ENCODE data around the gene ZEB2. TPM values are rescaled to one million over a fixed set of nuclear protein-coding genes. Genes with fewer than 3 reads are reported as not detected.

ZEB2 gene
- total and polyA plus RNA-seq, 2 of the 8 experiments (the other 6 are each of a cell fraction or from before 2014, with no cell fraction given), result 0.38 TPM; not detected in 1

GRCh38 chr2:144516981-144517865 is 2.7 kb downstream of the ZEB2 start (continued):
- TF ChIP-seq SUZ12 (IDR thresholded peaks at IDR 0.05; ENCODE audit: low read length), result peak; percentile 71
- no peak for TF ChIP-seq JUND (IDR thresholded peaks at IDR 0.05; ENCODE audit: low read length)
- TF ChIP-seq SRF (IDR thresholded peaks at IDR 0.05; ENCODE audit: low read depth, low read length), result no peak
- no peak for TF ChIP-seq RXRA (IDR thresholded peaks at IDR 0.05; ENCODE audit: insufficient read depth, low read depth, low read length)
- no peak for TF ChIP-seq TAF1 (IDR thresholded peaks at IDR 0.05; ENCODE audit: low read depth, low read length)
- TF ChIP-seq RNF2 (IDR thresholded peaks at IDR 0.05; ENCODE audit: borderline replicate concordance, low read depth, low read length, missing control alignments, poor library complexity, severe bottlenecking), result peak; percentile 53
- no peak for TF ChIP-seq RFX5 (IDR thresholded peaks at IDR 0.05; ENCODE audit: borderline replicate concordance, low read depth, low read length)
- TF ChIP-seq BACH1 (IDR thresholded peaks at IDR 0.05; ENCODE audit: low read length), result no peak
- no peak for TF ChIP-seq MAFK (IDR thresholded peaks at IDR 0.05; ENCODE audit: low read depth, low read length)
- TF ChIP-seq EP300 (IDR thresholded peaks at IDR 0.05; ENCODE audit: borderline replicate concordance in 1 of 2, low read depth in 2 of 2, low read length in 2 of 2), result no peak
- TF ChIP-seq GTF2F1 (IDR thresholded peaks at IDR 0.05; ENCODE audit: borderline replicate concordance, low read depth, low read length), result no peak
- TF ChIP-seq TAF7 (optimal IDR thresholded peaks at IDR 0.05; ENCODE audit: borderline replicate concordance, low read depth, low read length), result no peak
- TF ChIP-seq POU5F1 (IDR thresholded peaks at IDR 0.05; ENCODE audit: low read depth, low read length), result no peak
- TF ChIP-seq ASH2L (IDR thresholded peaks at IDR 0.05; ENCODE audit: low read length), result peak; percentile 34
- no peak for TF ChIP-seq TEAD4 (IDR thresholded peaks at IDR 0.05; ENCODE audit: low read depth, low read length)
